ENCODE results near the gene ANKDD1B. TPM values are rescaled to one million over a fixed set of nuclear protein-coding genes. Genes with fewer than 3 reads are reported as not detected.

Gene ANKDD1B
- polyA plus RNA-seq, 1 of the 3 experiments (the other 2 are of a cell fraction): 0.12 TPM

DNA sequence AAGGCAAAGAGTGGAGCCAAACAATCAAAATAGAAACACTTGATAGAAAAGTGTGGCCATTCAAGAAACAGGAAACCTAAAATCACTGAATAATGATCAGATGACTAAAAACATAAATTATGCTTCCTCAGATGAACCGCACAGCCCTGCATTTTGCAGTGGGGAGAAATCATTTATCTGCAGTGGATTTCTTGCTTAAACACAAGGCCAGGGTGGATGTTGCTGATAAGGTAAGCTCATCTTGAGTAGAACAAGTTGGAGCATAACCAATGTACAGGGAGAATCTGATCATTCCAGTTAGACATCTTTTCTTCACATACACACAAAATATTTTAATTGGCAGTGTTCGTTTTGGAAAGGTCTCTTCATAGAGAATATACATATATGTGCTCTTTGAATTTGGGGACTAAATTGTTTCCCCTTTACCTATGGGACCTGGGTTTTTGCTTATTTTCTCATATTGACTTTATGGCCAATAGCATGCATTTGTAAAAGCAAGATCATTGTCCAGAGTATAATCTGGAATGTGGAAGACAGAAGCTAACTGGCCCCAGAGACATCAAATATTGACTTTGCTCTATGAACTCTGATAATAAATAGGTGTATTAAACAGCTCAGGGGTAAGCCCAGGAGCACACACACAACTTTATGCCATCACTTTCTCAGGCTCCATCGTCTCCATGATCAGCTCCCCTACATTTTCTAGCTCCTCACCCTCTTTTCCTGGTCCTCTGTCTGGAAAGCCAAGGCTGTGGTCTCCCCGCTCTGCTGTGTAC lies 9.1 kb downstream of the ANKDD1B start:
- Histone ChIP-seq H3K27ac (ENCODE audit: low read depth in 2 of 2, low read length in 1 of 2) (no peak overlapping the region), H3K36me3 (replicated peaks in 1 of 2; ENCODE audit: control insufficient read depth in 1 of 2, insufficient read depth in 2 of 2, low read length in 1 of 2) (no peaks in the 10 kb centered on the region), H3K4me3 (ENCODE audit: low read depth in 2 of 2, low read length in 1 of 2) (no peak overlapping the region), H3K4me1 (ENCODE audit: control insufficient read depth in 1 of 2, insufficient read depth in 2 of 2, low read depth in 1 of 2, low read length in 1 of 2) (no peaks in the 10 kb centered on the region; a peak in 1 of 4 replicates), H3F3A (replicated peaks; ENCODE audit: insufficient read depth) (no peaks in the 10 kb centered on the region), H3K9me3 (no peaks in the 10 kb centered on the region), H3K79me2 (ENCODE audit: insufficient read depth) (no peaks in the 10 kb centered on the region), H3K9me2 (no peaks in the 10 kb centered on the region), H3K9ac (no peak overlapping the region), H3K27me3 (ENCODE audit: insufficient read depth) (no peaks in the 10 kb centered on the region), H3K4me2 (no peak overlapping the region), H2AFZ (ENCODE audit: low read depth) (no peak overlapping the region), H4K20me1 (ENCODE audit: insufficient read depth) (no peaks in the 10 kb centered on the region)
- ChIA-PET POLR2A (no interaction called here), CTCF (no interaction called here)
- WGBS (ENCODE audit: low lambda C conversion rate): 76% methylated on average over 4 of the region's 4 CpGs
- DNase-seq: no peak
- TF ChIP-seq POLR2AphosphoS5 (IDR thresholded peaks at IDR 0.05; ENCODE audit: low read depth, low read length) (no peak), JUND (IDR thresholded peaks at IDR 0.05) (no peak), YY1 (IDR thresholded peaks at IDR 0.05; ENCODE audit: low read depth) (no peak), FOSL2 (IDR thresholded peaks at IDR 0.05; ENCODE audit: borderline replicate concordance, low read depth) (no peak), NRF1 (IDR thresholded peaks at IDR 0.05; ENCODE audit: low read depth, low read length) (no peak), RAD21 (IDR thresholded peaks at IDR 0.05; ENCODE audit: low read length) (no peak)
- TF ChIP-seq, protein P1, sequence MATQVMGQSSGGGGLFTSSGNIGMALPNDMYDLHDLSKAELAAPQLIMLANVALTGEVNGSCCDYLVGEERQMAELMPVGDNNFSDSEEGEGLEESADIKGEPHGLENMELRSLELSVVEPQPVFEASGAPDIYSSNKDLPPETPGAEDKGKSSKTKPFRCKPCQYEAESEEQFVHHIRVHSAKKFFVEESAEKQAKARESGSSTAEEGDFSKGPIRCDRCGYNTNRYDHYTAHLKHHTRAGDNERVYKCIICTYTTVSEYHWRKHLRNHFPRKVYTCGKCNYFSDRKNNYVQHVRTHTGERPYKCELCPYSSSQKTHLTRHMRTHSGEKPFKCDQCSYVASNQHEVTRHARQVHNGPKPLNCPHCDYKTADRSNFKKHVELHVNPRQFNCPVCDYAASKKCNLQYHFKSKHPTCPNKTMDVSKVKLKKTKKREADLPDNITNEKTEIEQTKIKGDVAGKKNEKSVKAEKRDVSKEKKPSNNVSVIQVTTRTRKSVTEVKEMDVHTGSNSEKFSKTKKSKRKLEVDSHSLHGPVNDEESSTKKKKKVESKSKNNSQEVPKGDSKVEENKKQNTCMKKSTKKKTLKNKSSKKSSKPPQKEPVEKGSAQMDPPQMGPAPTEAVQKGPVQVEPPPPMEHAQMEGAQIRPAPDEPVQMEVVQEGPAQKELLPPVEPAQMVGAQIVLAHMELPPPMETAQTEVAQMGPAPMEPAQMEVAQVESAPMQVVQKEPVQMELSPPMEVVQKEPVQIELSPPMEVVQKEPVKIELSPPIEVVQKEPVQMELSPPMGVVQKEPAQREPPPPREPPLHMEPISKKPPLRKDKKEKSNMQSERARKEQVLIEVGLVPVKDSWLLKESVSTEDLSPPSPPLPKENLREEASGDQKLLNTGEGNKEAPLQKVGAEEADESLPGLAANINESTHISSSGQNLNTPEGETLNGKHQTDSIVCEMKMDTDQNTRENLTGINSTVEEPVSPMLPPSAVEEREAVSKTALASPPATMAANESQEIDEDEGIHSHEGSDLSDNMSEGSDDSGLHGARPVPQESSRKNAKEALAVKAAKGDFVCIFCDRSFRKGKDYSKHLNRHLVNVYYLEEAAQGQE (IDR thresholded peaks at IDR 0.05; ENCODE audit: low read depth, low read length): no peak
- TF ChIP-seq, protein P2, sequence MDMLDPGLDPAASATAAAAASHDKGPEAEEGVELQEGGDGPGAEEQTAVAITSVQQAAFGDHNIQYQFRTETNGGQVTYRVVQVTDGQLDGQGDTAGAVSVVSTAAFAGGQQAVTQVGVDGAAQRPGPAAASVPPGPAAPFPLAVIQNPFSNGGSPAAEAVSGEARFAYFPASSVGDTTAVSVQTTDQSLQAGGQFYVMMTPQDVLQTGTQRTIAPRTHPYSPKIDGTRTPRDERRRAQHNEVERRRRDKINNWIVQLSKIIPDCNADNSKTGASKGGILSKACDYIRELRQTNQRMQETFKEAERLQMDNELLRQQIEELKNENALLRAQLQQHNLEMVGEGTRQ (IDR thresholded peaks at IDR 0.05; ENCODE audit: borderline replicate concordance, low read depth, low read length): no peak
- TF ChIP-seq, protein P3, sequence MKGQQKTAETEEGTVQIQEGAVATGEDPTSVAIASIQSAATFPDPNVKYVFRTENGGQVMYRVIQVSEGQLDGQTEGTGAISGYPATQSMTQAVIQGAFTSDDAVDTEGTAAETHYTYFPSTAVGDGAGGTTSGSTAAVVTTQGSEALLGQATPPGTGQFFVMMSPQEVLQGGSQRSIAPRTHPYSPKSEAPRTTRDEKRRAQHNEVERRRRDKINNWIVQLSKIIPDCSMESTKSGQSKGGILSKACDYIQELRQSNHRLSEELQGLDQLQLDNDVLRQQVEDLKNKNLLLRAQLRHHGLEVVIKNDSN (IDR thresholded peaks at IDR 0.05; ENCODE audit: borderline replicate concordance, low read depth): no peak

DNA sequence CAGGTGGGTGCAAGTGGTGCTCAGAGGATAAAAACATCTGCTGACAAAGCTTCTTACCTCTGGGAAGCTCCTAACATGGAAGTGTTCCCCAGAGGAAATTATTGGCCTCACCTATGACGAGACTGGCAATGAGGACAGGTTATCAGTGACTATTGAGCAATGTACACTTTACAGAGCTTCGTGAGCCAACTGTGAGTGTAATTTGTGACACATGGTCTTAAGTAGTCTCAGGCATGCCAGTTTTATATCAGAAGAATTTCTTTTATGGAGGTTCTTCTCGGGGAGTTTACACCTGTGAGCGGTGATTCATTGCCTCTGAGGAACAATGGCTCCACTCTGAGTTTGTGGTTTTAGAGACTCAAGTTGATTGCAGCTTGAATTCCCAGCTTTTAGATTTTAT lies 11.3 kb downstream of the ANKDD1B start:
- 79% methylated on average over 4 of the region's 4 CpGs for WGBS (ENCODE audit: low lambda C conversion rate)
- H3K4me2 ChIP-seq: no peak overlapping the region
- CTCF ChIA-PET: no interaction called here
- TF ChIP-seq RAD21 (IDR thresholded peaks at IDR 0.05; ENCODE audit: low read length) (no peak), ELF1 (IDR thresholded peaks at IDR 0.05) (no peak), YY1 (IDR thresholded peaks at IDR 0.05; ENCODE audit: low read depth) (no peak), JUND (IDR thresholded peaks at IDR 0.05) (no peak), NRF1 (IDR thresholded peaks at IDR 0.05; ENCODE audit: low read depth, low read length) (no peak), POLR2AphosphoS5 (IDR thresholded peaks at IDR 0.05; ENCODE audit: low read depth, low read length) (no peak)
- TF ChIP-seq, protein P4, sequence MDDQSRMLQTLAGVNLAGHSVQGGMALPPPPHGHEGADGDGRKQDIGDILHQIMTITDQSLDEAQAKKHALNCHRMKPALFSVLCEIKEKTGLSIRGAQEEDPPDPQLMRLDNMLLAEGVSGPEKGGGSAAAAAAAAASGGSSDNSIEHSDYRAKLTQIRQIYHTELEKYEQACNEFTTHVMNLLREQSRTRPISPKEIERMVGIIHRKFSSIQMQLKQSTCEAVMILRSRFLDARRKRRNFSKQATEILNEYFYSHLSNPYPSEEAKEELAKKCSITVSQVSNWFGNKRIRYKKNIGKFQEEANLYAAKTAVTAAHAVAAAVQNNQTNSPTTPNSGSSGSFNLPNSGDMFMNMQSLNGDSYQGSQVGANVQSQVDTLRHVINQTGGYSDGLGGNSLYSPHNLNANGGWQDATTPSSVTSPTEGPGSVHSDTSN (IDR thresholded peaks at IDR 0.05): no peak
- TF ChIP-seq, protein P5, sequence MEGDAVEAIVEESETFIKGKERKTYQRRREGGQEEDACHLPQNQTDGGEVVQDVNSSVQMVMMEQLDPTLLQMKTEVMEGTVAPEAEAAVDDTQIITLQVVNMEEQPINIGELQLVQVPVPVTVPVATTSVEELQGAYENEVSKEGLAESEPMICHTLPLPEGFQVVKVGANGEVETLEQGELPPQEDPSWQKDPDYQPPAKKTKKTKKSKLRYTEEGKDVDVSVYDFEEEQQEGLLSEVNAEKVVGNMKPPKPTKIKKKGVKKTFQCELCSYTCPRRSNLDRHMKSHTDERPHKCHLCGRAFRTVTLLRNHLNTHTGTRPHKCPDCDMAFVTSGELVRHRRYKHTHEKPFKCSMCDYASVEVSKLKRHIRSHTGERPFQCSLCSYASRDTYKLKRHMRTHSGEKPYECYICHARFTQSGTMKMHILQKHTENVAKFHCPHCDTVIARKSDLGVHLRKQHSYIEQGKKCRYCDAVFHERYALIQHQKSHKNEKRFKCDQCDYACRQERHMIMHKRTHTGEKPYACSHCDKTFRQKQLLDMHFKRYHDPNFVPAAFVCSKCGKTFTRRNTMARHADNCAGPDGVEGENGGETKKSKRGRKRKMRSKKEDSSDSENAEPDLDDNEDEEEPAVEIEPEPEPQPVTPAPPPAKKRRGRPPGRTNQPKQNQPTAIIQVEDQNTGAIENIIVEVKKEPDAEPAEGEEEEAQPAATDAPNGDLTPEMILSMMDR (IDR thresholded peaks at IDR 0.05): no peak
- TF ChIP-seq, protein P6, sequence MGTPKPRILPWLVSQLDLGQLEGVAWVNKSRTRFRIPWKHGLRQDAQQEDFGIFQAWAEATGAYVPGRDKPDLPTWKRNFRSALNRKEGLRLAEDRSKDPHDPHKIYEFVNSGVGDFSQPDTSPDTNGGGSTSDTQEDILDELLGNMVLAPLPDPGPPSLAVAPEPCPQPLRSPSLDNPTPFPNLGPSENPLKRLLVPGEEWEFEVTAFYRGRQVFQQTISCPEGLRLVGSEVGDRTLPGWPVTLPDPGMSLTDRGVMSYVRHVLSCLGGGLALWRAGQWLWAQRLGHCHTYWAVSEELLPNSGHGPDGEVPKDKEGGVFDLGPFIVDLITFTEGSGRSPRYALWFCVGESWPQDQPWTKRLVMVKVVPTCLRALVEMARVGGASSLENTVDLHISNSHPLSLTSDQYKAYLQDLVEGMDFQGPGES (IDR thresholded peaks at IDR 0.05; ENCODE audit: low read depth, low read length): no peak
- TF ChIP-seq, protein P3 (IDR thresholded peaks at IDR 0.05; ENCODE audit: borderline replicate concordance, low read depth): no peak
- TF ChIP-seq, protein P2 (IDR thresholded peaks at IDR 0.05; ENCODE audit: borderline replicate concordance, low read depth, low read length): no peak

More for the DNA sequence above, 11.3 kb downstream of the ANKDD1B start:
- Histone ChIP-seq H3K9me3 (no peaks in the 10 kb centered on the region), H3K9ac (no peak overlapping the region), H3K4me3 (ENCODE audit: low read depth in 2 of 2, low read length in 1 of 2) (no peak overlapping the region), H3K27me3 (ENCODE audit: insufficient read depth) (no peaks in the 10 kb centered on the region), H4K20me1 (ENCODE audit: insufficient read depth) (no peaks in the 10 kb centered on the region), H3K79me2 (ENCODE audit: insufficient read depth) (no peaks in the 10 kb centered on the region), H3K4me1 (ENCODE audit: control insufficient read depth in 1 of 2, insufficient read depth in 2 of 2, low read depth in 1 of 2, low read length in 1 of 2) (no peaks in the 10 kb centered on the region), H3K9me2 (no peaks in the 10 kb centered on the region), H2AFZ (ENCODE audit: low read depth) (no peak overlapping the region), H3K36me3 (replicated peaks in 1 of 2; ENCODE audit: control insufficient read depth in 1 of 2, insufficient read depth in 2 of 2, low read length in 1 of 2) (no peaks in the 10 kb centered on the region), H3F3A (replicated peaks; ENCODE audit: insufficient read depth) (no peaks in the 10 kb centered on the region), H3K27ac (ENCODE audit: low read depth in 2 of 2, low read length in 1 of 2) (no peak overlapping the region)
- POLR2A ChIA-PET: no interaction called here
- DNase-seq: no peak

Data from SK-N-SH (cell line).